A549 (cell line): ENCODE results near the gene TIGD6. TPM values are rescaled to one million over a fixed set of nuclear protein-coding genes. Genes with fewer than 3 reads are reported as not detected.

ENCODE experiments used
- ATAC-seq, 2 experiments: fragments of 200-7000 bp in 1 of 2; fragments of >200 bp in 1 of 2; cut with Nextera tagmentation in 1 of 2; cut with Tn5 transposase in 1 of 2; 3 replicates each; pipeline versions ENCODE4 v1.8.0 to v1.9.1; 2018 to 2020; ENCODE audit warnings: mild to moderate bottlenecking in 1 of 2, moderate library complexity in 1 of 2
- CTCF ChIA-PET: fragments of 300-600 bp; sonication (Branson Sonifier 250); formaldehyde crosslinking; extraction: SDS; loops from one replicate; lab custom pipeline; 2021; ENCODE audit warnings: antibody characterized with exemption, inconsistent platforms; lab: Yijun Ruan, JAX
- POLR2A ChIA-PET: fragments of 350-600 bp; formaldehyde crosslinking; extraction: SDS; loops from one replicate; lab custom pipeline; 2021; ENCODE audit warnings: antibody characterized with exemption, inconsistent platforms; lab: Yijun Ruan, JAX
- DNase-seq, 2 experiments: peaks; one replicate each; pipeline versions ENCODE4 v3.0.0 to v3.0.0-alpha.2; 2011 to 2016; ENCODE audit warnings: low read depth in 1 of 2, low spot score in 1 of 2
- FAIRE-seq: peaks from 2 replicates; lab custom pipeline; 2011; peaks lifted over from hg19 to GRCh38; lab: Jason Lieb, UNC
- H3K27ac ChIP-seq, 2 experiments: fragments of >200 bp; sonication (Bioruptor Twin); formaldehyde crosslinking; 3 replicates each; pipeline ENCODE4 v1.5.1; 2016 to 2017
- H3K4me1 ChIP-seq: fragments of >200 bp; sonication (Bioruptor Twin); formaldehyde crosslinking; 3 replicates; pipeline ENCODE4 v1.6.1; 2016
- H3K4me2 ChIP-seq: fragments of >200 bp; sonication (Bioruptor Twin); formaldehyde crosslinking; 3 replicates; pipeline ENCODE4 v1.6.1; 2016
- H3K4me3 ChIP-seq: fragments of >200 bp; sonication (Bioruptor Twin); formaldehyde crosslinking; 3 replicates; pipeline ENCODE4 v1.5.1; 2016
- H3K9me3 ChIP-seq: fragments of >200 bp; sonication (Bioruptor Twin); formaldehyde crosslinking; 3 replicates; pipeline ENCODE4 v1.6.1; 2016
- CBX2 ChIP-seq: fragments of 200-600 bp; sonication (generic); IDR thresholded peaks from 2 replicates; pipeline ENCODE4 v1.6.1; 2016; ENCODE audit warnings: low read depth, mild to moderate bottlenecking, borderline replicate concordance
- CHD2 ChIP-seq: fragments of 150-350 bp; IDR thresholded peaks from 2 replicates; pipeline ENCODE4 v1.6.1; 2014; ENCODE audit warnings: low read length; ENCODE audit not compliant: partially characterized antibody
- FOSB ChIP-seq: fragments of 250-450 bp; sonication (Bioruptor Pico); IDR thresholded peaks from 2 replicates; pipeline ENCODE4 v1.5.0; 2020; ENCODE audit warnings: mild to moderate bottlenecking, moderate library complexity
- GATA3 ChIP-seq: IDR thresholded peaks from 2 replicates; pipeline ENCODE4 v1.6.1; 2012; ENCODE audit warnings: borderline replicate concordance
- HOXB5 ChIP-seq: fragments of 250-450 bp; sonication (Bioruptor Pico); IDR thresholded peaks from 2 replicates; pipeline ENCODE4 v1.5.0; 2020; ENCODE audit warnings: mild to moderate bottlenecking, moderate library complexity
- JUN ChIP-seq, 2 experiments: fragments of >200 bp; sonication (Bioruptor Twin); formaldehyde crosslinking; IDR thresholded peaks; 2 replicates in 1 of 2; 3 replicates in 1 of 2; pipeline ENCODE4 v1.6.1; 2016 to 2017
- KDM1A ChIP-seq: fragments of 200-600 bp; sonication (generic); IDR thresholded peaks from 2 replicates; pipeline ENCODE4 v1.6.1; 2016; ENCODE audit warnings: low read depth, mild to moderate bottlenecking
- KDM5A ChIP-seq: fragments of 200-600 bp; sonication (generic); IDR thresholded peaks from 2 replicates; pipeline ENCODE4 v1.6.1; 2016; ENCODE audit warnings: antibody characterized with exemption, mild to moderate bottlenecking
- MYC ChIP-seq: IDR thresholded peaks from 2 replicates; pipeline ENCODE4 v1.6.1; 2012; ENCODE audit warnings: mild to moderate bottlenecking, inconsistent platforms, low read length, improper control_type of control experiment, borderline replicate concordance
- NFE2L2 ChIP-seq: fragments of 150-350 bp; conservative IDR thresholded peaks from 2 replicates; pipeline ENCODE4 v1.6.1; 2014; ENCODE audit warnings: low read length
- NPAS2 ChIP-seq: fragments of 250-450 bp; sonication (Bioruptor Pico); IDR thresholded peaks from 2 replicates; pipeline ENCODE4 v1.8.0; 2022; ENCODE audit warnings: mild to moderate bottlenecking, moderate library complexity, borderline replicate concordance
- NR3C1 ChIP-seq: fragments of >200 bp; sonication (Bioruptor Twin); formaldehyde crosslinking; IDR thresholded peaks from 3 replicates; pipeline ENCODE4 v1.6.1; 2017
- POLR2A ChIP-seq: IDR thresholded peaks from 2 replicates; pipeline ENCODE4 v1.6.1; 2012; ENCODE audit warnings: mild to moderate bottlenecking, low read length
- POLR2AphosphoS2 ChIP-seq: conservative IDR thresholded peaks from 2 replicates; pipeline ENCODE4 v1.6.1; 2012; ENCODE audit warnings: low read length, improper control_type of control experiment, inconsistent platforms
- RFX5 ChIP-seq: fragments of 450-650 bp; IDR thresholded peaks from 2 replicates; pipeline ENCODE4 v1.7.1; 2014; ENCODE audit warnings: antibody characterized with exemption, mild to moderate bottlenecking, moderate library complexity
- TFCP2L1 ChIP-seq: fragments of 250-450 bp; sonication (Bioruptor Pico); IDR thresholded peaks from 2 replicates; pipeline ENCODE4 v1.5.0; 2021; ENCODE audit warnings: mild to moderate bottlenecking
- TP53 ChIP-seq: fragments of 250-450 bp; sonication (Bioruptor Pico); IDR thresholded peaks from 2 replicates; pipeline ENCODE4 v1.5.0; 2021; ENCODE audit warnings: mild to moderate bottlenecking, moderate library complexity
- ZFP36 ChIP-seq: fragments of 450-650 bp; IDR thresholded peaks from 2 replicates; pipeline ENCODE4 v1.6.1; 2014; ENCODE audit warnings: borderline replicate concordance; ENCODE audit not compliant: partially characterized antibody
- WGBS: methylation state at CpG from one replicate; pipeline ENCODE4 v1.1.6; 2017; ENCODE audit errors: missing lambda C conversion rate; 5-methylcytosine and 5-hydroxymethylcytosine counted together
- polyA plus RNA-seq, 4 experiments: library from polyadenylated mRNA; depleted of rRNA in 3 of 4; stranded (reverse); fragments of >200 nt; fragmentation: RNase III in 1 of 4; extraction: RNeasy Plus Mini Kit Qiagen cat#74134 plus additional on column Dnase treatment in 1 of 4; gene quantifications; 2 replicates in 3 of 4; 3 replicates in 1 of 4; pipeline ENCODE4 v1.2.3, GENCODE V29; 2011 to 2017
- TF ChIP-seq, protein P1 (sequence below): fragments of >200 bp; sonication (Bioruptor Twin); formaldehyde crosslinking; IDR thresholded peaks from 3 replicates; pipeline ENCODE4 v1.5.1; 2016
- TF ChIP-seq, protein P2 (sequence below): IDR thresholded peaks from 2 replicates; pipeline ENCODE4 v1.6.1; 2012
- TF ChIP-seq, protein P3 (sequence below): fragments of >200 bp; sonication (Bioruptor Twin); formaldehyde crosslinking; IDR thresholded peaks from 2 replicates; pipeline ENCODE4 v1.6.1; 2016
- TF ChIP-seq, protein P4 (sequence below): IDR thresholded peaks from 2 replicates; pipeline ENCODE4 v1.6.1; 2012; ENCODE audit warnings: low read depth, borderline replicate concordance
- TF ChIP-seq, protein P5 (sequence below): fragments of 200-600 bp; sonication (generic); IDR thresholded peaks from 2 replicates; pipeline ENCODE4 v1.6.1; 2016; ENCODE audit warnings: antibody characterized with exemption, mild to moderate bottlenecking, moderate library complexity

TIGD6 gene
- polyA plus RNA-seq, 2 of the 4 experiments (the other 2 are of a cell fraction) = 4.3 to 7.3 TPM

DNA sequence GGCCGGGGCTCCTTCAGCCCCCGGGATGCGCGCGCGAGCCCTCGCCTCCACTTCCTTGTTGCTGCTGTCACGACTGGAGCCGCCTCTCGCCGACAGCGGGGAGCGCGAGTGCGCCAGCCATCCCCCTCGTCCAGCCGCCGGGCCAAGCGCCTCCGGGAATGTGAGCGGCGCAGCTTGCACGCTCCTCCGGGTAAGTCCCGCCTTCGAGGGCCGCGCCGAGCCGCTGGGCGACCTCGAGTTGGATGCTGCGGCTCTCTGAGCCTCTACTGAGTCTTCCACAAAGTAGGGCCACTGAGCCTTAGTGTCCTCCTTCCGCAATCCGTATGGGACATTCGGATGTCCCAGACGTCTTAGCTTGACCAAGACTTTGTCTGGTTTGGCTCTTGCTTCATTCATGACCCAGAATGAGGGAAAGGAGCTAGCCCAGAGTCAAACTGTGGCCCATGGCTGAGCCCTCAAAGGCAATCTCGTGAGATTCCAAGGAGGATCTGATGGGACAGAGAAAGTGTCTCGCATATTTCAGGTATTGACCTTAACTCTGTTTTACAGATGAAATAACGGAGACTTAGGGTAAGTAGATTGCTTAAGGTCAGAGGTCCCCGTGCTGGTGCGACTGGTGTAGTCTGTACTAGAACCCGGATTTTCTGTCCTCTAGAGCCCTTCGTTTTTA lies 671 bp upstream of the TIGD6 start:
- peaks cover 20% of the 10 kb centered on the region for H3K4me1 ChIP-seq
- peak; percentile 58 to 64 for ATAC-seq
- H3K4me3 ChIP-seq = peak overlapping the region; percentile 96
- peak; percentile 28 to 29 for DNase-seq
- no peak for FAIRE-seq
- CTCF ChIA-PET = interaction anchor here (0.8 to 5.7 kb wide), 9 partner anchors 10 to 334 kb away, joined by 3 to 51 read pairs (median 4); no protein-coding TSS in a partner anchor
- WGBS = 1% methylated on average over 14 of the region's 44 CpGs
- POLR2A ChIA-PET = interaction anchor here (0.6 to 1.6 kb wide), 8 partner anchors 11 to 271 kb away, joined by 3 to 8 read pairs (median 4); no protein-coding TSS in a partner anchor
- no peak for TF ChIP-seq KDM5A
- TF ChIP-seq, protein P1, sequence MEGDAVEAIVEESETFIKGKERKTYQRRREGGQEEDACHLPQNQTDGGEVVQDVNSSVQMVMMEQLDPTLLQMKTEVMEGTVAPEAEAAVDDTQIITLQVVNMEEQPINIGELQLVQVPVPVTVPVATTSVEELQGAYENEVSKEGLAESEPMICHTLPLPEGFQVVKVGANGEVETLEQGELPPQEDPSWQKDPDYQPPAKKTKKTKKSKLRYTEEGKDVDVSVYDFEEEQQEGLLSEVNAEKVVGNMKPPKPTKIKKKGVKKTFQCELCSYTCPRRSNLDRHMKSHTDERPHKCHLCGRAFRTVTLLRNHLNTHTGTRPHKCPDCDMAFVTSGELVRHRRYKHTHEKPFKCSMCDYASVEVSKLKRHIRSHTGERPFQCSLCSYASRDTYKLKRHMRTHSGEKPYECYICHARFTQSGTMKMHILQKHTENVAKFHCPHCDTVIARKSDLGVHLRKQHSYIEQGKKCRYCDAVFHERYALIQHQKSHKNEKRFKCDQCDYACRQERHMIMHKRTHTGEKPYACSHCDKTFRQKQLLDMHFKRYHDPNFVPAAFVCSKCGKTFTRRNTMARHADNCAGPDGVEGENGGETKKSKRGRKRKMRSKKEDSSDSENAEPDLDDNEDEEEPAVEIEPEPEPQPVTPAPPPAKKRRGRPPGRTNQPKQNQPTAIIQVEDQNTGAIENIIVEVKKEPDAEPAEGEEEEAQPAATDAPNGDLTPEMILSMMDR = no peak
- TF ChIP-seq, protein P2, sequence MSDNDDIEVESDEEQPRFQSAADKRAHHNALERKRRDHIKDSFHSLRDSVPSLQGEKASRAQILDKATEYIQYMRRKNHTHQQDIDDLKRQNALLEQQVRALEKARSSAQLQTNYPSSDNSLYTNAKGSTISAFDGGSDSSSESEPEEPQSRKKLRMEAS = no peak
- TF ChIP-seq, protein P3, sequence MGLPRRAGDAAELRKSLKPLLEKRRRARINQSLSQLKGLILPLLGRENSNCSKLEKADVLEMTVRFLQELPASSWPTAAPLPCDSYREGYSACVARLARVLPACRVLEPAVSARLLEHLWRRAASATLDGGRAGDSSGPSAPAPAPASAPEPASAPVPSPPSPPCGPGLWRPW = no peak
- no peak for TF ChIP-seq FOSB (CRISPR knock-in tag)
- no peak for TF ChIP-seq POLR2AphosphoS2
- TF ChIP-seq RFX5 = no peak
- peak; percentile 68; the same call in 1 of the 2 replicates for TF ChIP-seq KDM1A
- TF ChIP-seq CBX2 = peak; percentile 99
- TF ChIP-seq, protein P4, sequence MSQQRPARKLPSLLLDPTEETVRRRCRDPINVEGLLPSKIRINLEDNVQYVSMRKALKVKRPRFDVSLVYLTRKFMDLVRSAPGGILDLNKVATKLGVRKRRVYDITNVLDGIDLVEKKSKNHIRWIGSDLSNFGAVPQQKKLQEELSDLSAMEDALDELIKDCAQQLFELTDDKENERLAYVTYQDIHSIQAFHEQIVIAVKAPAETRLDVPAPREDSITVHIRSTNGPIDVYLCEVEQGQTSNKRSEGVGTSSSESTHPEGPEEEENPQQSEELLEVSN = no peak; the same call in 1 of the 2 replicates
- TF ChIP-seq, protein P5, sequence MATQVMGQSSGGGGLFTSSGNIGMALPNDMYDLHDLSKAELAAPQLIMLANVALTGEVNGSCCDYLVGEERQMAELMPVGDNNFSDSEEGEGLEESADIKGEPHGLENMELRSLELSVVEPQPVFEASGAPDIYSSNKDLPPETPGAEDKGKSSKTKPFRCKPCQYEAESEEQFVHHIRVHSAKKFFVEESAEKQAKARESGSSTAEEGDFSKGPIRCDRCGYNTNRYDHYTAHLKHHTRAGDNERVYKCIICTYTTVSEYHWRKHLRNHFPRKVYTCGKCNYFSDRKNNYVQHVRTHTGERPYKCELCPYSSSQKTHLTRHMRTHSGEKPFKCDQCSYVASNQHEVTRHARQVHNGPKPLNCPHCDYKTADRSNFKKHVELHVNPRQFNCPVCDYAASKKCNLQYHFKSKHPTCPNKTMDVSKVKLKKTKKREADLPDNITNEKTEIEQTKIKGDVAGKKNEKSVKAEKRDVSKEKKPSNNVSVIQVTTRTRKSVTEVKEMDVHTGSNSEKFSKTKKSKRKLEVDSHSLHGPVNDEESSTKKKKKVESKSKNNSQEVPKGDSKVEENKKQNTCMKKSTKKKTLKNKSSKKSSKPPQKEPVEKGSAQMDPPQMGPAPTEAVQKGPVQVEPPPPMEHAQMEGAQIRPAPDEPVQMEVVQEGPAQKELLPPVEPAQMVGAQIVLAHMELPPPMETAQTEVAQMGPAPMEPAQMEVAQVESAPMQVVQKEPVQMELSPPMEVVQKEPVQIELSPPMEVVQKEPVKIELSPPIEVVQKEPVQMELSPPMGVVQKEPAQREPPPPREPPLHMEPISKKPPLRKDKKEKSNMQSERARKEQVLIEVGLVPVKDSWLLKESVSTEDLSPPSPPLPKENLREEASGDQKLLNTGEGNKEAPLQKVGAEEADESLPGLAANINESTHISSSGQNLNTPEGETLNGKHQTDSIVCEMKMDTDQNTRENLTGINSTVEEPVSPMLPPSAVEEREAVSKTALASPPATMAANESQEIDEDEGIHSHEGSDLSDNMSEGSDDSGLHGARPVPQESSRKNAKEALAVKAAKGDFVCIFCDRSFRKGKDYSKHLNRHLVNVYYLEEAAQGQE = peak; percentile 78
- 0 out of 5 replicates have a peak, but pooled peaks of 1 of the 2 experiments have one; percentile 0 for TF ChIP-seq JUN (IDR thresholded peaks at IDR 0.05)
- TF ChIP-seq NPAS2 (CRISPR knock-in tag) = no peak
- peak; percentile 61 for TF ChIP-seq ZFP36
- TF ChIP-seq NR3C1 = no peak
- TF ChIP-seq HOXB5 (CRISPR knock-in tag) = no peak
- TF ChIP-seq POLR2A = no peak
- TF ChIP-seq TP53 = no peak
- peak; percentile 80 for TF ChIP-seq CHD2
- TF ChIP-seq, all 56 proteins: peak for 6
- no peaks in the 10 kb centered on the region for H3K9me3 ChIP-seq
- H3K27ac ChIP-seq = peak overlapping the region; percentile 97
- peak overlapping the region; percentile 98 for H3K4me2 ChIP-seq

DNA sequence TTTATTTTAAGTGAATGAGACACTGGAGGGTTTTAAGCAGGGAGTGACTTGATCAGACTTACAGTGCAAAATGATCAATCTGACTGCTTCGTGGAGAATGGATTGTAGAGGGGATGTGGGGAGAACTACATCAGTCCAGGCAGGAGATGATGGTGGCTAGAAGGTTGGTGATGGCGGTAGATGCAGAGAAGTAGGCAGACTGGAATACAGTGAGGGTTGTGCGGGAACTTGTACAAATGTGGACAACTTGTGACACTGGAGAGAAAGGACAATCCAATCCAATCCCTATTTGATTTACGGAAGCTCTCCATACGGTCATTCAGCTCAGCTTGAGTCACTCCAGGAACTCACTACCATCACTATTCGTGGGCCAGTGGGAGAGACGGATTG lies 593 bp downstream of the TIGD6 start:
- ATAC-seq (no peak), DNase-seq (no peak), FAIRE-seq (no peak)
- Histone ChIP-seq H3K4me3 (peak overlapping the region; percentile 96), H3K4me1 (peaks cover 20% of the 10 kb centered on the region), H3K27ac (peak overlapping the region; percentile 97), H3K9me3 (no peaks in the 10 kb centered on the region), H3K4me2 (peak overlapping the region; percentile 98)
- 32% methylated on average over 7 of the region's 7 CpGs for WGBS
- POLR2A ChIA-PET = interaction anchor here (0.5 to 1.6 kb wide), 10 partner anchors 21 to 307 kb away, joined by 3 to 8 read pairs (median 3); partner anchors contain the start of gene SLC26A2
- TF ChIP-seq NFE2L2 (no peak), MYC (no peak), TFCP2L1 (CRISPR knock-in tag) (no peak), KDM1A (no peak), GATA3 (no peak), KDM5A (no peak)
- CTCF ChIA-PET = interaction anchor here (0.6 to 5.7 kb wide), 11 partner anchors 9 to 663 kb away, joined by 3 to 51 read pairs (median 4); partner anchors contain the start of gene SLC26A2
